ENCODE data around the gene MMP17.

The MMP17 gene

GRCh38 chr12:131799828-131800593 lies 28.2 kb upstream of the MMP17 start:
- no peak for TF ChIP-seq CTCF (IDR thresholded peaks at IDR 0.05; ENCODE audit: low read depth, low read length, missing control alignments)
- DNase-seq (ENCODE audit: low read depth) = no peak
- no peak overlapping the region for H3K4me3 ChIP-seq (ENCODE audit: low read depth, low read length)

- no peak overlapping the region for H3K4me3 ChIP-seq (ENCODE audit: low read depth, low read length)
- DNase-seq (ENCODE audit: low read depth) = no peak
- TF ChIP-seq CTCF (IDR thresholded peaks at IDR 0.05; ENCODE audit: low read depth, low read length, missing control alignments) = no peak
These were observed 27.5 kb upstream of the MMP17 start for GRCh38 chr12:131800594-131801135.

- H3K4me3 ChIP-seq (ENCODE audit: low read depth, low read length) = no peak overlapping the region
- no peak for DNase-seq (ENCODE audit: low read depth)
- no peak for TF ChIP-seq CTCF (IDR thresholded peaks at IDR 0.05; ENCODE audit: low read depth, low read length, missing control alignments)
These were observed 26.8 kb upstream of the MMP17 start for GRCh38 chr12:131801254-131801866.

- TF ChIP-seq CTCF (IDR thresholded peaks at IDR 0.05; ENCODE audit: low read depth, low read length, missing control alignments) = no peak
- H3K4me3 ChIP-seq (ENCODE audit: low read depth, low read length) = no peak overlapping the region
- DNase-seq (ENCODE audit: low read depth) = no peak
These were observed 24.2 kb upstream of the MMP17 start for GRCh38 chr12:131803961-131804521.

GRCh38 chr12:131805421-131805820 lies 22.8 kb upstream of the MMP17 start:
- DNase-seq (ENCODE audit: low read depth) = no peak
- no peak for TF ChIP-seq CTCF (IDR thresholded peaks at IDR 0.05; ENCODE audit: low read depth, low read length, missing control alignments)

GRCh38 chr12:131806674-131807073 lies 21.5 kb upstream of the MMP17 start:
- DNase-seq (ENCODE audit: low read depth) = no peak
- TF ChIP-seq CTCF (IDR thresholded peaks at IDR 0.05; ENCODE audit: low read depth, low read length, missing control alignments) = no peak
- H3K4me3 ChIP-seq (ENCODE audit: low read depth, low read length) = no peak overlapping the region

More at GRCh38 chr12:131805421-131805820, 22.8 kb upstream of the MMP17 start:
- H3K4me3 ChIP-seq (ENCODE audit: low read depth, low read length) = no peak overlapping the region

Measured in GM12864 (cell line).